Colonic mucosa (tissue), 4 donors: Measurements from ENCODE around the gene MICAL3. TPM values are rescaled to one million over a fixed set of nuclear protein-coding genes. Genes with fewer than 3 reads are reported as not detected.

Experiments used
- DNase-seq: peaks from one replicate; pipeline ENCODE4 v3.0.0-alpha.2; 2020
- H3K27ac ChIP-seq: fragments of 200-600 bp; one replicate; pipeline ENCODE4 v1.8.0; 2021
- H3K27me3 ChIP-seq: fragments of 200-600 bp; one replicate; pipeline ENCODE4 v1.8.0; 2021
- H3K36me3 ChIP-seq: fragments of 200-600 bp; one replicate; pipeline ENCODE4 v1.8.0; 2021
- H3K4me1 ChIP-seq: fragments of 200-600 bp; one replicate; pipeline ENCODE4 v1.8.0; 2021; ENCODE audit warnings: mild to moderate bottlenecking
- H3K4me3 ChIP-seq: fragments of 200-600 bp; one replicate; pipeline ENCODE4 v1.8.0; 2021
- H3K9ac ChIP-seq, 2 donors: one replicate each; pipeline ENCODE4 v1.7.0; 2013; ENCODE audit warnings: control low read depth in 2 of 2, low read depth in 2 of 2, low read length in 2 of 2
- H3K9me3 ChIP-seq: fragments of 200-600 bp; one replicate; pipeline ENCODE4 v1.8.0; 2021
- intact Hi-C: fragments of 100-400 bp; cut with DNase I; formaldehyde crosslinking; loops from one replicate; pipeline ENCODE4 v1.14.1; 2022
- total RNA-seq, 2 donors: library from RNA; stranded (reverse); fragmentation: NEBNext Ultra II Directional in 1 of 2; extraction: Animal tissue kit (Norgen Biotek cat#: 25700) in 1 of 2; gene quantifications; one replicate each; pipeline ENCODE4 v1.2.1, GENCODE V29; 2021
- TF ChIP-seq, protein P1 (sequence below): fragments of 200-600 bp; IDR thresholded peaks from one replicate; pipeline ENCODE4 v1.8.0; 2022; ENCODE audit warnings: antibody characterized with exemption, mild to moderate bottlenecking
- donor health status: healthy.
- donor health status: DM: no; HTN: no; CAD: no.
- donor health status: DM: no; HTN: no; CAD: no.

MICAL3 gene
- total RNA-seq, 2 donors from 2014 or later: 72.5 to 84.5 TPM

DNA sequence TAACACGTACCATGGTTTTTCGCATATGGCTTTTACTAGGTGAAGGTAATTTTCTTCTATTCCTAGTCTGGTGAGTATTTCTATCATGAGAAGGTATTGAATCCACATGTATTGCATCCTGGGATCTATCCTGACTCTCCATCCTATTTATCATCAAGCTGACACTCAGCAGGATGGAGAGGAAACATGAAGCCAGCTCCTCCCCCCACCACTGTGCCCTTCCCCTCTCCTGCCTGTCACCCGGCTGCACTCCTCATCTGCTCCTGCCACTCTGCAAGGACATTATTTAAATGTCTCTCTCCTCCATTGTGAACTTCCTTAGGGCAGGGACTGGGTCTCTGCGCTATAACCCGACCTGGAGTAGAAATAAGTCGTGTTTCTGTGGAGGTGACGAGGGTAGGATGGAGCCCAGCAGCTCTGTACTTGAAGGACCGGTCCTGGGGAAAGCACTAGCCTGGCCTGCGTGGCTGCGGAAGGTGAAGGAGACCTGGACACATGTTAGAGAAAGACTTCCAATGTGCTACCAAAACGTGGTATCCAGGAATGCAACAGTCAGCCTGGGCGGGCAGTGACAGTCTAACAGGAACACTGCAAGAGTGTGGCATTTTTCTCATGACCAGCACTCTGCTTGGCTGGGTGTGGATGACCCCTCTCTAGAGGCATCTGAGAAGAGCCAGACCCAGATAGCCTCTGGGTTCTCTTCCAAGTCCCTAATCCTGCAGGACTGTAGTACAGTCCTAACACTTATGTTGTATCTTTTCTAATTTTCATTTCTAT, 111.2 kb downstream of the MICAL3 start:
- no peak overlapping the region for H3K9ac ChIP-seq
- H3K27ac ChIP-seq: no peak overlapping the region
- H3K27me3 ChIP-seq: no peaks in the 10 kb centered on the region
- no peaks in the 10 kb centered on the region for H3K9me3 ChIP-seq
- TF ChIP-seq, protein P1, sequence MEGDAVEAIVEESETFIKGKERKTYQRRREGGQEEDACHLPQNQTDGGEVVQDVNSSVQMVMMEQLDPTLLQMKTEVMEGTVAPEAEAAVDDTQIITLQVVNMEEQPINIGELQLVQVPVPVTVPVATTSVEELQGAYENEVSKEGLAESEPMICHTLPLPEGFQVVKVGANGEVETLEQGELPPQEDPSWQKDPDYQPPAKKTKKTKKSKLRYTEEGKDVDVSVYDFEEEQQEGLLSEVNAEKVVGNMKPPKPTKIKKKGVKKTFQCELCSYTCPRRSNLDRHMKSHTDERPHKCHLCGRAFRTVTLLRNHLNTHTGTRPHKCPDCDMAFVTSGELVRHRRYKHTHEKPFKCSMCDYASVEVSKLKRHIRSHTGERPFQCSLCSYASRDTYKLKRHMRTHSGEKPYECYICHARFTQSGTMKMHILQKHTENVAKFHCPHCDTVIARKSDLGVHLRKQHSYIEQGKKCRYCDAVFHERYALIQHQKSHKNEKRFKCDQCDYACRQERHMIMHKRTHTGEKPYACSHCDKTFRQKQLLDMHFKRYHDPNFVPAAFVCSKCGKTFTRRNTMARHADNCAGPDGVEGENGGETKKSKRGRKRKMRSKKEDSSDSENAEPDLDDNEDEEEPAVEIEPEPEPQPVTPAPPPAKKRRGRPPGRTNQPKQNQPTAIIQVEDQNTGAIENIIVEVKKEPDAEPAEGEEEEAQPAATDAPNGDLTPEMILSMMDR: no peak
- no peaks in the 10 kb centered on the region for H3K4me1 ChIP-seq
- no peak for DNase-seq
- intact Hi-C loops: no loop called here
- no peaks in the 10 kb centered on the region for H3K36me3 ChIP-seq
- no peak overlapping the region for H3K4me3 ChIP-seq

DNA sequence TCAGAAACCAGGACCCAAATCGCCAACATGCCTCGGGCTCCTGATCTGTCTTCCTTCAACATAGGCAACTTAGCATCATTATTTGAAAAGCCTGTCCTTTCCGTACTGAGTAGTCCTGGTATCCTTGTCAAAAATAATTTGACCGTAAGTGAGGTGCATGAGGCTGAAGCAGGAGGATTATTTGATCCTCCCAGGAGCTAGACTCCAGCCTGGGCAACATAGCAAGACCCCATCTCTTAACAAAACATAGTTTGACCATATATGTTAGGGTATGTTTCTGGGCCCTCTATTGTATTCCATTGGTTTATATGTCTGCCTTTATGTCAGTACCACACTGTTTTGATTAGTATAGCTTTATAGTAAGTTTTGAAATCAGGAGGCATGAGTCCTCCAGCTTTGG, 112.5 kb downstream of the MICAL3 start:
- Histone ChIP-seq H3K9me3 (no peaks in the 10 kb centered on the region), H3K27ac (no peak overlapping the region), H3K4me3 (no peak overlapping the region), H3K9ac (no peak overlapping the region), H3K36me3 (no peaks in the 10 kb centered on the region), H3K4me1 (no peaks in the 10 kb centered on the region), H3K27me3 (no peaks in the 10 kb centered on the region)
- intact Hi-C loops: no loop called here
- no peak for DNase-seq
- TF ChIP-seq, protein P1: no peak

DNA sequence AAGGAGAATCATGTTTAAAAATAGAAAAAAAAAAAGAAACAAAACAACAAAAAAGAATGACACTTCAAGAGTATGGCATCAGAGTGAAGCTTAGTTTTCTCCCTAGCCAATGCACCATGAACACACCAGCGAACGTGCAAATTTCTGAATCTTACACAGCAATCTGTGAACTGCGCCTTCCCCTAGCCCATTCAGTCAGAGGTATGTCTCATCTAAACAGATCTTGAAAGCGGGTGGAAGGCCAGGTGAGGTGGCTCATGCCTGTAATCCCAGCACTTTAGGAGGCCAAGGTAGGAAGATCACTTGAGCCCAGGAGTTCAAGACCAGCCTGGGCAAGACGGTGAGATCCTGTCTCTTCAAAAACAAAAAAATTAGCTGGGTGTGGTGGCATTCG, 113.1 kb downstream of the MICAL3 start:
- Histone ChIP-seq H3K4me1 (no peaks in the 10 kb centered on the region), H3K9me3 (no peaks in the 10 kb centered on the region), H3K4me3 (no peak overlapping the region), H3K36me3 (no peaks in the 10 kb centered on the region), H3K27me3 (no peaks in the 10 kb centered on the region), H3K9ac (no peak overlapping the region), H3K27ac (no peak overlapping the region)
- TF ChIP-seq, protein P1: no peak
- no peak for DNase-seq
- intact Hi-C loops: no loop called here

DNA sequence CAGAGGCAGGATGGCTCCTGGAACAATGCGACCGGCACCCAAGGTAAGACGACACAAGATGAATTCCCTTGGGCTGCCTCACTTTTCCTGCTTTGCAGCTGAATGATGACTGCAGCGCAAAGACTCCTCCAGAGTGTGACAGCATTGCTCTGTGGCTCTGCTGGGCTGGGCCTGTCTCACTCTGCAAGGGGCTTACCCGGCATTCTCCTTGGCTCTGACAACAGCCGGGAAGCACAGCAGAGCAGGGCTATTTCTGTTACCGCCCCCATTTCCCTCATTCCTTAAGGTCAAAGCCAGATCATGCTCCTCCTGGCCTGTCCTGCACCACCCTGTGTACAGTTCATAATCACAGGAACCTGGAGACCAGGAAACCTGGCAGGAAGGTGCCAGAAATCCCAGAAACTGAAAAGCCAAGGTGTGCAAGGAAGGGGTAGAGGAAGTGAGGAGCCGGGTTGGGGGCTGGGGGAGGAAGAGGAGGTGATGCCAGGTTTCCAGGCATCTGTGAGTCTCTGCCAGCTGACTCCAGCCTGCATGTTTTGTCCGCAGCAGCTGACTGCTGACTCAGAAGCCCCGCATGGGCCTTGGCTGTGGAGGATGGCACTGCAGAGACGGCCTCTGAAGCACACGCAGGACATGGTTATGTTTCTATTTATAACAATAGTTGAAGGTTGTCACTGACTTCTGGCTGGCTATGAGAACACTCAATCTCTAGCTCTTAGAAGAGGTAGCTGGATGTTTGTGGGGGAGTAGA, 113.6 kb downstream of the MICAL3 start:
- H3K36me3 ChIP-seq: no peaks in the 10 kb centered on the region
- no peaks in the 10 kb centered on the region for H3K4me1 ChIP-seq
- H3K27ac ChIP-seq: no peak overlapping the region
- no peak overlapping the region for H3K4me3 ChIP-seq
- H3K9ac ChIP-seq: no peak overlapping the region
- no peaks in the 10 kb centered on the region for H3K9me3 ChIP-seq
- H3K27me3 ChIP-seq: no peaks in the 10 kb centered on the region
- peak; percentile 27 for DNase-seq
- intact Hi-C loops: no loop called here
- TF ChIP-seq, protein P1: no peak

DNA sequence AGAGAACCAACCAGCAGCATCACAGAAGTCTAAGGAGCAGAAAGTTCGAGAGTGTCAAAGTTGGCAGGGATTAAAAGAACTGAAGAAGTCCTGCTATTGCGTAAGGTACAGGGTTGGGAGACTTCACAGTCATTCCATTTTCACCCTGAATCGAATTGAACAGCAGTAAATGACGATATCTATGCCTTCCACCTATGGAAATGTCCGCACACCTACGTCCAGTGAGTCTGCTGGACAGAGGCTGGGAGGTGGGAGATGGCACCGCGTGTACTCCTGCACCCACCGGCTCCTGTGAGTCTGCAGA, 116.7 kb downstream of the MICAL3 start:
- Histone ChIP-seq H3K4me1 (no peaks in the 10 kb centered on the region), H3K4me3 (no peak overlapping the region), H3K27me3 (no peaks in the 10 kb centered on the region), H3K27ac (no peak overlapping the region), H3K36me3 (no peaks in the 10 kb centered on the region), H3K9ac (no peak overlapping the region), H3K9me3 (no peaks in the 10 kb centered on the region)
- no peak for DNase-seq
- intact Hi-C loops: loop anchor here (10.0 kb wide), 1 partner anchor 167 kb away; the partner anchor contains the start of gene PEX26
- TF ChIP-seq, protein P1: no peak
